ENCODE measurements around the gene WDR70.

WDR70 gene

GRCh38 chr5:37767251-37767650 lies 388.1 kb downstream of the WDR70 start:
- Mint-ChIP-seq H3K4me3 (no peak overlapping the region), H3K9me3 (no peaks in the 10 kb centered on the region), H3K4me1 (no peaks in the 10 kb centered on the region), H3K36me3 (ENCODE audit: insufficient read depth) (peaks cover 1% of the 10 kb centered on the region), H3K27ac (ENCODE audit: low read depth) (no peak overlapping the region), H3K27me3 (peaks cover 24% of the 10 kb centered on the region)
- ATAC-seq (replicated peaks; ENCODE audit: extremely low read depth, poor library complexity, severe bottlenecking) = no peak
- DNase-seq (ENCODE audit: low spot score in 2 of 2) = no peak

DNA sequence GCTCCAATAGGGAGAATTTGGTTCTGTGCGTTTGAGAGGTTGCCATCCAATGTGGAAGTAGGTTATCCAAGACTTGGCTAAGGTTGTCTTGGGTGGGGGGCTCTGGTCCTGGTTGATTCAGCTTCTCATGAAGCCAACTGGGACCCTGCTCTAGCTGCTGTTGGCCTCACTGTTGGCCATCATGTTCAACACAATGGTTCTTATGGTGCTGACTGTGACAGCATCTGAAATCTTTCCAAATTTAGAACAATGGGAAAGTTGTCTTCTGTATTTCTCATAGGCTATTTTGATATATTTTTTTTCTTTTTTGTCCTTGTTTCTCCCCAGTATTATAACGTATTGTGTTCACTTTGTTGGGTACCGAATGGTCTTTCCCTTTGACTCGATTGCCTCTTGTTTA lies 388.8 kb downstream of the WDR70 start:
- Mint-ChIP-seq H3K27me3 (peaks cover 24% of the 10 kb centered on the region), H3K27ac (ENCODE audit: low read depth) (no peak overlapping the region), H3K36me3 (ENCODE audit: insufficient read depth) (peaks cover 1% of the 10 kb centered on the region), H3K4me1 (no peaks in the 10 kb centered on the region), H3K9me3 (no peaks in the 10 kb centered on the region), H3K4me3 (no peak overlapping the region)
- ATAC-seq (replicated peaks; ENCODE audit: extremely low read depth, poor library complexity, severe bottlenecking) (no peak), DNase-seq (ENCODE audit: low spot score in 2 of 2) (no peak)

GRCh38 chr5:37768371-37768770 lies 389.3 kb downstream of the WDR70 start:
- no peak for ATAC-seq (replicated peaks; ENCODE audit: extremely low read depth, poor library complexity, severe bottlenecking)

DNA sequence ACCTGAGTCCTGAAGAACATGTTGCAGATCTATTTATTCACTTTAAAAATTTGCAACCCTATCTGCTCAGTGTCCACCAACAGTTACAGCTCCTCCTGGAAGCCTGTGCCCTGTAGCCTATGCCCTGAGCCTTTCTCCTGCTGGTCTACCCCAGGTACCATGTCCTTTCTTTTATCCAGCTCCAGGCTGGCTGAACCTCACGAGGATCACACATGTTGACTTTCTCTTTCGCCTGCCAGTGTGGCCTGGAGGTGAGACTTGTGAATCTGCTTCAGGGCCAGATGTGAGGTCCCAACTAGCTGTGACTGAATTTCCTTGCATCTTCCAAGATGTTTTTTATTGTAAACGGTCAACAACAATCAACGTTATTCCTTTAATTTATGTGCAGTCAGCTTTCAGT lies 390.0 kb downstream of the WDR70 start:
- H3K4me3 Mint-ChIP-seq = no peak overlapping the region
- H3K27ac Mint-ChIP-seq (ENCODE audit: low read depth) = no peak overlapping the region
- ATAC-seq (replicated peaks; ENCODE audit: extremely low read depth, poor library complexity, severe bottlenecking) = no peak
- DNase-seq (ENCODE audit: low spot score in 2 of 2) = no peak
- peaks cover 1% of the 10 kb centered on the region for H3K36me3 Mint-ChIP-seq (ENCODE audit: insufficient read depth)
- no peaks in the 10 kb centered on the region for H3K9me3 Mint-ChIP-seq
- H3K4me1 Mint-ChIP-seq = no peaks in the 10 kb centered on the region
- peaks cover 24% of the 10 kb centered on the region for H3K27me3 Mint-ChIP-seq

More at GRCh38 chr5:37768371-37768770, 389.3 kb downstream of the WDR70 start:
- H3K27ac Mint-ChIP-seq (ENCODE audit: low read depth) = no peak overlapping the region
- no peak overlapping the region for H3K4me3 Mint-ChIP-seq
- H3K9me3 Mint-ChIP-seq = no peaks in the 10 kb centered on the region
- H3K4me1 Mint-ChIP-seq = no peaks in the 10 kb centered on the region
- peaks cover 24% of the 10 kb centered on the region for H3K27me3 Mint-ChIP-seq
- peaks cover 1% of the 10 kb centered on the region for H3K36me3 Mint-ChIP-seq (ENCODE audit: insufficient read depth)
- no peak for DNase-seq (ENCODE audit: low spot score in 2 of 2)

GRCh38 chr5:37769840-37770239 lies 390.7 kb downstream of the WDR70 start:
- Mint-ChIP-seq H3K27me3 (peaks cover 24% of the 10 kb centered on the region), H3K36me3 (ENCODE audit: insufficient read depth) (peaks cover 1% of the 10 kb centered on the region), H3K9me3 (peaks cover 1% of the 10 kb centered on the region), H3K27ac (ENCODE audit: low read depth) (no peak overlapping the region), H3K4me3 (no peak overlapping the region), H3K4me1 (no peaks in the 10 kb centered on the region)
- DNase-seq (ENCODE audit: low spot score in 2 of 2) = no peak
- no peak for ATAC-seq (replicated peaks; ENCODE audit: extremely low read depth, poor library complexity, severe bottlenecking)

DNA sequence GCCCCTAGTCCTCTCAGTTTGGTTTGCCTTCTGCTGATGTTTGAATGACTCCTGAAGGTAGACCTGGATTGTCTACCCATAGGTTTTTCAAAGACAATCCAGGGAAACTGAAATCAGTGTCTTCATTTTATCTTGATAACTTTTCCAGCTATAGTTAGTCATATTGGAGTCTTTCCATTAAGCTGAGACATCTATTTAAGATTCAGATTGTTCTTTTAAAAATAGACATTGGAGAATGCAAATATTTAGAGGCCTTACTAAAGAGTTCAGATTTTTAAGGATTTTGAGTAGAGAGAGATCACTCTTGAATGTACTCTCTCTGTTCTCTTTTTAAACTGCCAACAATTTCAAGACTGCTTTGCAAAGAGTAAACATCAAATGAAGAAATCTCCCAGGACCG lies 391.7 kb downstream of the WDR70 start:
- H3K27ac Mint-ChIP-seq (ENCODE audit: low read depth) = no peak overlapping the region
- peaks cover 6% of the 10 kb centered on the region for H3K9me3 Mint-ChIP-seq
- H3K4me3 Mint-ChIP-seq = no peak overlapping the region
- H3K27me3 Mint-ChIP-seq = peaks cover 24% of the 10 kb centered on the region
- H3K4me1 Mint-ChIP-seq = no peaks in the 10 kb centered on the region
- ATAC-seq (replicated peaks; ENCODE audit: extremely low read depth, poor library complexity, severe bottlenecking) (no peak), DNase-seq (ENCODE audit: low spot score in 2 of 2) (no peak)
- H3K36me3 Mint-ChIP-seq (ENCODE audit: insufficient read depth) = peaks cover 1% of the 10 kb centered on the region

DNA sequence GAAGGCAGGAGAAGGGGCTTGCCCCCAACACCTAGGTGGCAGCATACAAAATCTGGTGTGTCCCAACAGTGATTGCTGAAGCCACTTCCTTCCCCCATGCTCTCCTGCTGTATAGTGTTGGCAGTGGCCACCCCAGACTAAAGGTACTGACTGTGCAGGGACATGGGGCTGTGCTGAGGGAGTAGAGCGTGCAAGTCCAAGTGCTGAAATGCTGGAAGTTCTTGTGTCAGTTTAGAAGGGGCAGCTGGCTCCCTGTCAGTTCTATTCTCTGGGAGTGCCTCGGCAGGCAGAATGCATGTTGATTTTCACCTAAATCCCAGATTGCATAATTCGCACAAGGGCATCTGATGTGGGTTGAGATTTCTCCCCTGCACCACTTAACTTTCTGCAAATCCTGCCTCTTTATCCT lies 392.1 kb downstream of the WDR70 start:
- Mint-ChIP-seq H3K4me1 (no peaks in the 10 kb centered on the region), H3K36me3 (ENCODE audit: insufficient read depth) (peaks cover 1% of the 10 kb centered on the region)
- ATAC-seq (replicated peaks; ENCODE audit: extremely low read depth, poor library complexity, severe bottlenecking) = no peak

DNA sequence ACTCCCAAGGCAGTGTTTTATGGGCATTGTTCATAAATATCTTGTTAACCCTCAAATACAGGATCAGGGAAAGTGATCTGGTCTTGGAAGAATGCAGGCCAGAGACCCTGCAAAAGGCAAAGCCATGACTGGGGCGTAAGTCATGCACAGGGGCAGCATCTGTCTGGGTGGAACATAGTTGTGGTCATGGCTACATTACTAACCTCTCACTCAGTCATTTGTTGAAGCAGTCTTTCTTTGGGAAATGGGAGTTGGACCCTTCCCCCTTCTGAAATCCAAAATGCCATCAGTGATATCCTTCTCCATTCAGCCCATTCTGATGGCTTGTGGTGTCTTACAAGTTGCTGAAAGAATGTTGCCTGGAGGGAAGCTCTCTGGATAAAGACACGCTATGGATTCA lies 392.6 kb downstream of the WDR70 start:
- Mint-ChIP-seq H3K4me3 (no peak overlapping the region), H3K9me3 (peaks cover 6% of the 10 kb centered on the region), H3K4me1 (no peaks in the 10 kb centered on the region), H3K36me3 (ENCODE audit: insufficient read depth) (peaks cover 1% of the 10 kb centered on the region), H3K27ac (ENCODE audit: low read depth) (no peak overlapping the region), H3K27me3 (peaks cover 24% of the 10 kb centered on the region)
- ATAC-seq (replicated peaks; ENCODE audit: extremely low read depth, poor library complexity, severe bottlenecking) = no peak
- no peak for DNase-seq (ENCODE audit: low spot score in 2 of 2)

More for the DNA sequence above, 392.1 kb downstream of the WDR70 start:
- DNase-seq (ENCODE audit: low spot score in 2 of 2) = no peak
- Mint-ChIP-seq H3K9me3 (peaks cover 6% of the 10 kb centered on the region), H3K4me3 (no peak overlapping the region), H3K27me3 (peaks cover 24% of the 10 kb centered on the region), H3K27ac (ENCODE audit: low read depth) (no peak overlapping the region)

DNA sequence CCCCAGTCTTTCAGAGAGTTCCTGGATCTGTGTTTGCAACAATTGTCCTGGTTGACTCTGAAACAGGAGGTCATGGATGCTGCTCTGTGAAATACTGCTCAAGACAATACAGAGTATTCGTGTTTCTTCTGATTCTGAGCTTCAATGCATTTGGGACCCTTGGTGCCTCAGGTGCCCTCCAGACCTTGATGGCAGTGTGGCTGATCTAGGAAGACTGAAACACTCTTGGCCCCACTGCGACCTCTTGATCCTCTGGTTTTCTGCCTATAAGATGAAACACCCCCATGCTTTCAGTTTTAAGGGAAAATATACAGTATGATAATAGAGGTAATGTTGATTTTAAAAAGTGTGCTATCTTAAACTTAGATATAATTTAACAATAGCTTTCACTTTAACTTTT lies 393.1 kb downstream of the WDR70 start:
- no peak for ATAC-seq (replicated peaks; ENCODE audit: extremely low read depth, poor library complexity, severe bottlenecking)

GRCh38 chr5:37773809-37774208 lies 394.7 kb downstream of the WDR70 start:
- Mint-ChIP-seq H3K4me1 (no peaks in the 10 kb centered on the region), H3K9me3 (peaks cover 6% of the 10 kb centered on the region), H3K4me3 (no peak overlapping the region), H3K27me3 (peaks cover 24% of the 10 kb centered on the region), H3K36me3 (ENCODE audit: insufficient read depth) (peaks cover 3% of the 10 kb centered on the region), H3K27ac (ENCODE audit: low read depth) (no peak overlapping the region)
- no peak for DNase-seq (ENCODE audit: low spot score in 2 of 2)
- ATAC-seq (replicated peaks; ENCODE audit: extremely low read depth, poor library complexity, severe bottlenecking) = no peak

More for the DNA sequence above, 393.1 kb downstream of the WDR70 start:
- Mint-ChIP-seq H3K9me3 (peaks cover 6% of the 10 kb centered on the region), H3K4me1 (no peaks in the 10 kb centered on the region), H3K4me3 (no peak overlapping the region), H3K27ac (ENCODE audit: low read depth) (no peak overlapping the region), H3K36me3 (ENCODE audit: insufficient read depth) (peaks cover 1% of the 10 kb centered on the region), H3K27me3 (peaks cover 24% of the 10 kb centered on the region)
- no peak for DNase-seq (ENCODE audit: low spot score in 2 of 2)

DNA sequence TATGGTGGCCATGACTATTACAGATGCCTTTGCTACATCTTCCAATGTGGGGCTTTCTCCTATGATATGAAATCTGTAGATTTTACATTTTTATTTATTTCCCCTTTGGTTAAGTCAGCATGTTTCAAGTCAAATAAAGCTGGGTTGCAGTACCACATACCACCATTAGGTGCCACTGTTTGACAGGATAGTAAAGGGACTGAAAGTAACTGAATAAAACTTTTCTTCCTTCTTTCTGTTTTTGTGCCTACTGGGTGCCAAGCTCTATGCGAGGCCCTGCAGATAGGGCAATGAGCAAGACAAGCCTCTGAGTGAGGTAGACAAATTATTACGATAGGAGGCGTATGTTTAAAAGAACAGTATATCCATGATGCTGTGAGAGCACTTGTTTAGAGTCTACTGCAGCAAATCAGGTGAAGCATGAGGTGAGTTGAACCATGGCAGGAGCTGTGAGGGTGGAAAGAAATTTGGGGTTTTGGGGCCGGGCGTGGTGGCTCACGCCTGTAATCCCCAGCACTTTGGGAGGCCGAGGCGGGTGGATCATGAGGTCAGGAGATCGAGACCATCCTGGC lies 395.9 kb downstream of the WDR70 start:
- ATAC-seq (replicated peaks; ENCODE audit: extremely low read depth, poor library complexity, severe bottlenecking) = no peak
- no peak for DNase-seq (ENCODE audit: low spot score in 2 of 2)
- peaks cover 2% of the 10 kb centered on the region for H3K36me3 Mint-ChIP-seq (ENCODE audit: insufficient read depth)

GRCh38 chr5:37776826-37777225 lies 397.7 kb downstream of the WDR70 start:
- ATAC-seq (replicated peaks; ENCODE audit: extremely low read depth, poor library complexity, severe bottlenecking) = no peak

More for the DNA sequence above, 395.9 kb downstream of the WDR70 start:
- Mint-ChIP-seq H3K4me1 (no peaks in the 10 kb centered on the region), H3K4me3 (no peak overlapping the region), H3K27me3 (peaks cover 12% of the 10 kb centered on the region), H3K9me3 (peaks cover 6% of the 10 kb centered on the region), H3K27ac (ENCODE audit: low read depth) (no peak overlapping the region)

GRCh38 chr5:37777432-37778130 lies 398.5 kb downstream of the WDR70 start:
- ATAC-seq (replicated peaks; ENCODE audit: extremely low read depth, poor library complexity, severe bottlenecking) (no peak), DNase-seq (ENCODE audit: low spot score in 2 of 2) (no peak)
- peaks cover 6% of the 10 kb centered on the region for H3K9me3 Mint-ChIP-seq
- H3K36me3 Mint-ChIP-seq (ENCODE audit: insufficient read depth) = peaks cover 3% of the 10 kb centered on the region
- no peaks in the 10 kb centered on the region for H3K27me3 Mint-ChIP-seq
- no peak overlapping the region for H3K4me3 Mint-ChIP-seq
- no peak overlapping the region for H3K27ac Mint-ChIP-seq (ENCODE audit: low read depth)
- no peaks in the 10 kb centered on the region for H3K4me1 Mint-ChIP-seq

More at GRCh38 chr5:37776826-37777225, 397.7 kb downstream of the WDR70 start:
- no peaks in the 10 kb centered on the region for H3K27me3 Mint-ChIP-seq
- H3K36me3 Mint-ChIP-seq (ENCODE audit: insufficient read depth) = peaks cover 3% of the 10 kb centered on the region
- H3K27ac Mint-ChIP-seq (ENCODE audit: low read depth) = peak overlapping the region; percentile 17
- no peak overlapping the region for H3K4me3 Mint-ChIP-seq
- DNase-seq (ENCODE audit: low spot score in 2 of 2) = no peak
- no peaks in the 10 kb centered on the region for H3K4me1 Mint-ChIP-seq
- H3K9me3 Mint-ChIP-seq = peaks cover 6% of the 10 kb centered on the region

Data from central memory CD8-positive, alpha-beta T cell (primary cell).